Mucosa of rectum (tissue), 2 donors: ENCODE results near the gene ERVH48-1.
"Not testable (repeated sequence)": the region's sequence is repeated elsewhere in the genome, so short reads cannot be mapped to it uniquely, and the experiment has no call there.

Experiments used
- H3K27ac ChIP-seq, 2 donors: one replicate each; pipeline ENCODE4 v1.7.0; 2013; ENCODE audit warnings: inconsistent platforms in 2 of 2, low read depth in 2 of 2, low read length in 2 of 2
- H3K27me3 ChIP-seq, 2 donors: one replicate each; pipeline ENCODE4 v1.7.0; 2013; ENCODE audit warnings: low read length in 2 of 2; ENCODE audit not compliant: control insufficient read depth in 2 of 2, insufficient read depth in 2 of 2
- H3K36me3 ChIP-seq, 2 donors: one replicate each; pipeline ENCODE4 v1.7.0; 2013; ENCODE audit warnings: low read length in 2 of 2; ENCODE audit not compliant: control insufficient read depth in 2 of 2, insufficient read depth in 2 of 2
- H3K4me1 ChIP-seq, 2 donors: one replicate each; pipeline ENCODE4 v1.7.0; 2013; ENCODE audit warnings: low read length in 2 of 2, mild to moderate bottlenecking in 1 of 2; ENCODE audit not compliant: control insufficient read depth in 2 of 2, insufficient read depth in 2 of 2
- H3K4me3 ChIP-seq, 2 donors: one replicate each; pipeline ENCODE4 v1.7.0; 2013; ENCODE audit warnings: low read length in 2 of 2
- H3K9ac ChIP-seq, 2 donors: one replicate each; pipeline ENCODE4 v1.7.0; 2013; ENCODE audit warnings: low read length in 2 of 2, low read depth in 1 of 2, mild to moderate bottlenecking in 1 of 2
- H3K9me3 ChIP-seq, 2 donors: one replicate each; pipeline ENCODE4 v1.7.0; 2013; ENCODE audit warnings: low read length in 2 of 2; ENCODE audit not compliant: control insufficient read depth in 2 of 2
- donor health status: healthy.
- donor health status: Normal muscosa, but diverticular disease.

Gene ERVH48-1

GRCh38 chr21:42878678-42878992, 46.8 kb downstream of the ERVH48-1 start:
- Histone ChIP-seq H3K27ac (peak overlapping the region; percentile 77 to 90), H3K9ac (peak overlapping the region; percentile 79 to 83), H3K4me3 (peak overlapping the region; percentile 89 to 96), H3K36me3 (peaks cover 4% of the 10 kb centered on the region in 2 donors), H3K4me1 (peaks cover 13 to 15% of the 10 kb centered on the region in 2 donors), H3K27me3 (no peaks in the 10 kb centered on the region), H3K9me3 (no peaks in the 10 kb centered on the region)

DNA sequence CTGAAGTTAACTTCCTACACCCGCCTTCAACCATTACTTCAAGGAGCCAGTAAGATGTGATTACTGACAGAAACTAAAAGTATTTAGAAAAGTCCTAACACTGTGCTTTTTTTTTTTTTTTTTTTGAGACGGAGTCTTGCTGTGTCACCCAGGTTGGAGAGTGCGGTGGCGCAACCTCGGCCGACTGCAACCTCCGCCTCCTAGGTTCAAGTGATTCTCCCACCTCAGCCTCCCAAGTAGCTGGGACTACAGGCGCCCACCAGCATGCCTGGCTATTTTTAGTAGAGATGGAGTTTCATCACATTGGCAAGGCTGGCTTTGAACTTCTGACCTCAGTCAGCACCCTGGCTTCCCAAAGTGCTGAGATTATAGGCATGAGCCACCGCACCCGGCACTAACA, 49.6 kb downstream of the ERVH48-1 start:
- Histone ChIP-seq H3K36me3 (peaks cover 22 to 27% of the 10 kb centered on the region in 2 donors), H3K4me1 (peaks cover 13 to 15% of the 10 kb centered on the region in 2 donors)
- H3K27me3 ChIP-seq, H3K9ac ChIP-seq, H3K27ac ChIP-seq, H3K4me3 ChIP-seq, H3K9me3 ChIP-seq: not testable (repeated sequence)

- no peaks in the 10 kb centered on the region for H3K9me3 ChIP-seq
These were observed 52.3 kb downstream of the ERVH48-1 start for GRCh38 chr21:42873096-42873495.

DNA sequence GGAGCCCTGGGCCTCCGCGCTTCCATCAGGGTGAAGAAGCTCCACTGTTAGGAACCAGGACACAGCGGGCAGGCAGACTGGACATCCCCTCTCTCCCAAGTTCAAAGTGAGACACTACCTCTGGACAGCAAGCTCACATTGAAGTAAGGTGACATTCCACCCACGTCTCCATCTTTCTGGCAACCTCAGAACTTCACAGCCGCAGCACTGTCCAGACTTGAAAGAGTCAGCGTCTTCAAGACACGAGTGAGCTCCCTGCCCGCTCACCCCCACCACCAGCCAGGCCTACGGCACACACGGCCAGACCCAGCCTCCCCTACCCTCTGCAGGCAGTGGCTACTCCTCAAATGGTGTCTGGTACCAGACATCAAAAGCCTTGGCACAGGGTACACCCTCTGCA, 57.2 kb downstream of the ERVH48-1 start:
- Histone ChIP-seq H3K9me3 (no peaks in the 10 kb centered on the region), H3K4me1 (no peaks in the 10 kb centered on the region), H3K4me3 (no peak overlapping the region), H3K9ac (no peak overlapping the region), H3K27ac (no peak overlapping the region), H3K36me3 (peaks cover 28 to 59% of the 10 kb centered on the region in 2 donors), H3K27me3 (no peaks in the 10 kb centered on the region)

More at GRCh38 chr21:42873096-42873495, 52.3 kb downstream of the ERVH48-1 start:
- Histone ChIP-seq H3K4me3 (no peak overlapping the region), H3K27me3 (no peaks in the 10 kb centered on the region), H3K4me1 (peaks cover under 1 to 2% of the 10 kb centered on the region in 2 donors), H3K36me3 (peaks cover 34 to 44% of the 10 kb centered on the region in 2 donors), H3K27ac (no peak overlapping the region), H3K9ac (no peak overlapping the region)
